DMS79 (cell line): Measurements from ENCODE around the gene MT1HL1.

Source experiments
- DNase-seq: peaks from one replicate; lab custom pipeline; 2025; lab: John Stamatoyannopoulos, UW

The MT1HL1 gene

DNA sequence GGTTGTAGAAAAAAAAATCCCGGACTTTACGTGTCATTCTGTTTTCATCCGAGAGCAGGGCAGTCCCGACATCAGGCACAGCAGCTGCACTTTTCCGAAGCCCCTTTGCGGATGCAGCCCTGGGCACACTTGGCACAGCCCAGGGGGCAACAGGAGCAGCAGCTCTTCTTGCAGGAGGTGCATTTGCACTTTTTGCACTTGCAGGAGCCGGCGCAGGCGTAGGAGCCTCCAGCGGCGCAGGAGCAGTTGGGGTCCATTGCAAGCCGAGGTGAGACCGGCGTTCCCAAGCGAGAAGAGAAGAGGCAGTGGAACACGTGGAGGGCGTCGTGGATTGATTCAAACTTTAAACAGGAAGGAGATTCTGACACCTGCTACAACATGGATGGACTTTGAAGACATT is at the start of gene MT1HL1:
Gene MT1HL1, minus strand, starts transcription at position 326 of the 400 bp plus-strand sequence. Its CDS starts 69 bp downstream, at position 257.
- DNase-seq: no peak

DNA sequence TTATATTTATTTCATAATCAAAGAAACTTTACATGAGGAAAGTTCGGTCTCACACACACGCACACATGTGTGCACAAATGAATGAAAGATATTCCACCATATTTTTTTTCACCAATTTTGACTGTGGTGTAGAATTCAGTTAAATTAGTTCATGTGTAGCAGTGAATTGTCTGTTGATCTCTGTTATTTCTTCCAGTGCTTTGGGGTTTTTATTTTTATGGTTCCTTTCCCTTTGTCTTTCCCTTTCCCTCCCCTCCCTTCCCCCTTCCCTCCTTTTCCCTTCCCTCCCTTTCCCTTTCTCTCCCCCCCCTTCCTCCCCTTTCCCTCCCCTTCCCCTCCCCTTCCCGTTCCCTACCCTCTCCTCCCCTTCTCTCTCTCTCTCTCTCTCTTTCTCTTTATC is 46.7 kb upstream of the MT1HL1 start:
- no peak for DNase-seq

DNA sequence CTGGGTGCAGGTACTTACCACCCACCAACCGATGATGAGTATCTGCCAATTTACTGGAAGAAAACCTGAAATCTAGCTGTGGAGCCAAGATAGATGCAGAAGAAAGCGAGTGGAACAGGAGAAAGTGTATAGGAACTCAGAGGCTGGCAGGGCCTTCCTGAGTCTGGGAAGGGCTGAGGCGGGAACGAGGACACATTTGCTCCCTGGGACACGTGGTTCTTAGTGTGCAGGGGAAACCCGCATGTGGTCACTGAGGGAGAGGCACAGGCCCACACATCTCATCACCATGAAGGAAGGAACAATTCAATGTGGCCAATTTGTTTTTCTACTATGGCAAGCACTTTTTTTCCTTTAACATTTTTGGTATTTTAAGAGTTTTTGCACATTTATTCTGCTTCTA is 45.9 kb upstream of the MT1HL1 start:
- no peak for DNase-seq

DNA sequence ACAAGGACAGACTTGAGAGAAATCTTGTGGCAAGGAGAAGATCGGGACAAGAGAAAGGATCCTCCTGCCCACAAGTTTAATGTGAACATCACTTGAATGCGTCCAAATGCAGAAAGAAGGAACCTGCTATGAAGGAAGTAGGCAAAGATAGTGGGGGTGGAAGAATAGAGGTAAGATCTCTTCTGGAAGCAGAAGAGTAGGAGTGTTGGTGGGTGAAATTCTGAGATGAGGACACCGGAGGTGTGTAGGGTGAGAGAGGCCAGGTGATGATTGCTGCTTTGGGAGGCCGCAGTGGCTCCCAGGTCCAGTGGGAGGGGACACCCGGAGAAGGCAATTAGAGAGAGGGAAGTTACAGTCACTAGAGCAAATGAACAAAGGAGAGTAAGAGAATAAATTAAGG is 44.6 kb upstream of the MT1HL1 start:
- DNase-seq: no peak

DNA sequence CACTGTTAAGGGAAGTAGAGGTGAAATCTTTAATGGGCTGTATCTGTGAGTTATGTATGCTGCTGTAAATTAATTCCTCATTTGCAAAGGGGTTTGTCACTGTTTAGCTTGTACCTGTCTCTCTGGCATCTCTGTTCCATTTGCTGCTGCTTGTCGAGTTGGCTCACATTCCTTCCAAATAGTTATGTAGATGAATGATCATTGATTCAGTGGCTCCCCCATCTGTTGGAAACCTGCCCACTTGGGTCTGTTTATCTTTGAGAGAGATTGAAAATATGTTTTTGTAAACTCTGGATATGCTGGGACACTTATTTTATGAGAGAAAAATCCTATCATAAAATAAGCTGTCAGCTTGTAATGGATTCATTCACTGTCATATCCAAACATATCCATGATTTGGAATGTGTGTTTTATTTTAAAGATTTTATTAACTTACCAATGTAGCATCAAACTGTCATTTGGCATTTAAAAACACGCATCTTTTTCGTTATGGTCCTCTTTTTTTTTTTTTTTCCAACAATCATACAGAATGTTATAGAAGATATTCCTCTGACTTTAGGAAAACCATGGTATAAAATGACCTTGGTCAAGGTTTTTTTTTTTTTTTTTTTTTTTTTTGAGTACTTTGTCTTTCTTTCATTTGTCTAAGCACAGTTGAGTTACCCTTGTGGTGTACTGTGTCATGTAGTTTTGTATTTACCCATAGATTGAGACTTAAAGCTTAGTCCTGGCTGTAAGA is 41.2 kb upstream of the MT1HL1 start:
- no peak for DNase-seq

DNA sequence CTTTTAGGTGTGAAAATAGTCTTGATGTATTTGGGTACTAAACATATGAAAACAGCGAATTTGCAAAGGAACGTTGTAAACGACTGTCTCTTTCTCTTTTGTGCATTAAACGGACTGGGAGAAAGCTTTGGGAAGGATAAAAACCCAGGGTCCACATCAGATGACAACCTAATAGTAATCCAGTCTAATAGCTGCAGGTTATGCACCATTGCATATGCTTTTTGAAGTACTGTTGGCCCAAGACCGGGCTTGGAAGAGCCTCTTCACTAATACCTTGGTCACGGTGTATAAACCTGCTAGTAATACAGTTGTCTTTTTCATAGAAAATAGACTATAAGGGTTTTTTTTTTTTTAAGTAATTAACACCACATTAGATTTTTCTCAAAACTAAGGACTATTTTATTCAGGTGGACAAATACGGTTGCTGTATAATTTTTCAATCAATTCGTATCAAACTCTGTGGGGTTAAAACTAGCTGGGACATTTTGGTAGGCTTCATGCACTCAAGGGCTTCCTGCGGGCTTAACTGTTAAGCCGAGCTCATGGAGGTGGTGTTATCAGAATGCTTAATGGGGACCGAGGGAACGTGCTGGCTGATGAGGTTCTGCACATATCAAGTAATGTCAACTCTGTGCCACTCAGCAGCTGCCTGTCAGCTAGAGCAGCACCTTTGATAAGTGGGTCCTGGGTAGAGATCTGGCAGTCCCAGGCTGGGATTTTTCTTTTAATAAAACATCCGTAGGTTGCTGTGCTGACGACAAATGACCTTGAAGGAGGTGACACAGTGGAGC is 39.8 kb upstream of the MT1HL1 start:
- DNase-seq: peak; percentile 71

DNA sequence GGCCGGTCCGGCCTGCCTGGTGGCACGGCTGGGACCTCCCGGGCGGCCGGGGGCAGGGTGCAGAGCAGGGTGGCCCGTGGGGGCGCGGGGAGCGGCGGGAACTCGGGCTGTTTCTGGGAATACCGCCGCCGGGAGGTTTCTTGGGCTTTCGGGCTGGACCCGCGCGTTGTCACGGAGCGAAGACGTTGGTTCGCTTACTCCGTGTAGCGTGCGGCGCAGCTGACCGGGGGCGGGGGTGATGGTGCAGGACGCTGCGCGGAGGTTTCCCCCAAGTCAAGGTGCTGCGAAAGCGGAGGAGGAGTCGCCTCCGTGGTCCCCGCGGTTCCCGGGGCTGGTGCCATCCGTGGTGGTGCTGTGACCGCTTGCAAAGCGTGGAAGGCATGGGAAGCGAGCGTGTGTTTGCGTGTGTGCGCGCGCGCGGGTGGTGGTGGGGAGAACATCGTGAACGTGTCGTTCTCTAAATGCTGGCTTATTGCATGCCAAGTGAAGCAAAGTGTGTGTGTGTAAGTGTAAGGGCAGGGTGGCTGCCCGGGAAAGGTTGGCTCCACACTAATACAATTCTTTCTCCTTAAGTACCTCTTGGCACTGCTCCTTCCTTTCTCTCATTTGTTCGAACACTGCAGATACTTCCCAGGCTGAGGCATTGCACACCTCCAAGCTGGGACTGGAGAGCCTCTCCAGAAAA is 38.8 kb upstream of the MT1HL1 start:
- DNase-seq: peak; percentile 69

DNA sequence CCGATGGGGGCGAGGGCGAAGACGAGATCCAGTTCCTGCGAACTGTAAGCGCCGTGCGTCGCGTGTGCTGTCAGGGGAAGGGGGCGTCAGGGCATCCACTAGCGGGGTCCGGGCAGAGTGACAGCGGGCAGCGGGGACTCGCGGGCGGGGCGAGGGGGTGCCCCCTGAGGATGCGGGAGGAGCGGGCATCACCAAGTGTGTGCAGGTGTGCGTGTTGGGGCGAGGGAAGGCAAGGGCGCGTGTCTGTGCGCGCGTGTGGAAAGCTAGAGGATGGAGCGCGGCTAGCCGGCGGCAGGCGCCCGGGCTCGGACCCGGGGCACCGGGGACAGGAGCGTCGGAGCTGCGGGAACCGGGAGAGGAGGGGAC is 38.3 kb upstream of the MT1HL1 start:
- no peak for DNase-seq

DNA sequence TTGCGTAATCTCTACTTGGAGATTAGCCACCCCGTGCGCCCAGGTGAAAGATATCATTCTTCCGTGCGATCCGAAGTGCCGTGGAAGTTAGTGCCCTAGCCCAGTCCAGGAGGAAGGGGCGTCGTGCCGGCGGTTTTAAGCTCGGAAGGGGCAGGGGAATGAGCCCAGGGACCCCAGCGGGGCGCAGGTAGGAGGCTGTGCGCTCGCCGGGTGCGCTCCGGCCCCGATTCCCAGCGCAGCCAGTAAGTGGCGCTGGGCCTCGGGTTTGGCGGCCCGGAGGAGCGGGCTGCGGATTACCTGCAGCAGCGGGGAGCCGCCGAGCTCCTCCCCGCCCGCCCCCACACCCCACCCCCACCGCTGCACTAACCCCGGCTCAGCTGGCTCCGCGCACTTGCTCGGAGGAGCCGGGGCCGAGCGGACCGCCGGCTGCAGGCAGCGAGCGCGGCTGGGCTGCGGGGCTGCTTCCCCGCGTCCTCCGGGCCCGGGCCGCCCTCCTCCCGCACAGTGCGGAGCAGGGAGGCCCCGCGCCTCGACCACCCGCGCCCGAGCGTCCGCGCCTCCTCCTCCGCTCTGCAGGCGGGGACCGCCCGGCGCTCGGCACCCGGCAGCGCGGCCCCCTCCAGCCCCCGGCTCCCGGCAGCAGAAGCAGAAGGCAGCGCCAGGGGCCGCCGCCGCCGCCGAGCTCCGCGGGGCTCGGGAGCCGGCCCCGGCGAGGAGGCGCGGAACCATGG is 37.7 kb upstream of the MT1HL1 start, which contains the start of gene RYR2:
Gene RYR2, plus strand, starts transcription at position 390 of the 731 bp plus-strand sequence. Its CDS starts 338 bp downstream, at position 728.
- no peak for DNase-seq

DNA sequence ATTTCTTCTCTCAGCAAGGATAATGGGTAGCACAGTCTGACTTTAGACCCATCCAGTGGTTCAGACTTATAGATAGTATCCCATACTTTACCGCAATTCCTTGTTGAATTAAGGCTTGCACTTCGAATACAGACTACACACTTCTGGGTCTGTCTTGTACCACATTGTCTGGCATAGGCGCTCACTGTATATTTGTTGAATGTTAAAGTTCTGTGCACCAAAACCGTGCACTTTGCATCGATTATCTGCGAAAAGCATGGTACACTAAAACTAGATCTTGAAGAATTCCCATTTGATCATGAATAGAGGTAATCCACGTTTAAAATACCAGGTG is 37.2 kb upstream of the MT1HL1 start:
- no peak for DNase-seq

DNA sequence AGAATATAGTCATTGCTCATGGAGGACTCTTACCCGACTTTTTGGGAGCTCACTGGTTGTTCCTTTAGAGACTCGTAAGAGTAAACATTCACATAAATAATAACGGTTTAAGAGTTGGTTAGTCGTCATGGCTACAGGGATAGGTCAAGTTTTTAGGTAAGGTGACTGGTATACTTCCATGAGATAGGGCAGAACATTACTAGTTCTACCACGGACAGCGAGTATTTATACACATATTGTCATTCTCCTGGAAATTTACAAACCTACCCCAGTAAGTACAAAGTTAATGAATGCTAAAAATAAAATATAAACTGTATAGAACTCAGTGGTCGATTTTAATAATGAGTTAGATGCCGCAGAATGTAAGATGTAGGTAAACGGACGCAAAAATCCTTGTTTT is 36.6 kb upstream of the MT1HL1 start:
- DNase-seq: no peak

DNA sequence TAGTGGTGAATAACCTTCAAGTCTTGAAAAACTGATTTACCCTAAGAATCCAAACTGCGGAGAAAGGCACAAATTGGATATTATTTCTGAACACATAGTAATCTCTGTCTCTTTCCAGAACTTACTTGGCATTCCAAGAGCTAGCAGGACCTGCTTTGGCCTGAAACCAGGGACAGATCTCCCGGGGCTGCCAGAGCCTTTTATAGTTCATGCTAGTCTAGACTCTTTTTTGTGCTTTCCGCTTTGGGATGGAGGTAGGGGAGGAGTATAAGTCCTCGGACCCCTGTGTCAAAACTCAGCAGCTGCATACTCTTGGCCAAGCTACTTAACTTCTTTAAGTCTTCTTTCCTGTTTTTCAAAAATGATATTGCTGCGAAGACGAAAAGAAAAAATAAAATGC is 34.0 kb upstream of the MT1HL1 start:
- DNase-seq: no peak

DNA sequence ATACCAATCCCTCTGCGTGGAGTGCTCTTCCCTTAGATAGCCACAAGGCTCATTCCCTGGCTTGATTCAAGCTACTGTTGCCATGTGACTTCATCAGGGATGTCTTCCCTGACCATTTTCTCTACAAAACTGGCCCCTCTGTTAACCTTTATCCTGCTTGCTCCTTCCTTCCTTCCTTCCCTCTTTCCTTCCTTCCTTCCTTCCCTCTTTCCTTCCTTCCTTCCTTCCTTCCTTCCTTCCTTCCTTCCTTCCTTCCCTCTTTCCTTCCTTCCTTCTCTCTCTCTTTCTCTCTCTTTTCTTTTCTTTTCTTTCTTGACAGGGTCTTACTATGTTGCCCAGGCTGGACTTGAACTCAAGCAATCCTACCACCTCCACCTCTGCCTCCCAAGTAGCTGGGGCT is 31.5 kb upstream of the MT1HL1 start:
- DNase-seq: no peak

DNA sequence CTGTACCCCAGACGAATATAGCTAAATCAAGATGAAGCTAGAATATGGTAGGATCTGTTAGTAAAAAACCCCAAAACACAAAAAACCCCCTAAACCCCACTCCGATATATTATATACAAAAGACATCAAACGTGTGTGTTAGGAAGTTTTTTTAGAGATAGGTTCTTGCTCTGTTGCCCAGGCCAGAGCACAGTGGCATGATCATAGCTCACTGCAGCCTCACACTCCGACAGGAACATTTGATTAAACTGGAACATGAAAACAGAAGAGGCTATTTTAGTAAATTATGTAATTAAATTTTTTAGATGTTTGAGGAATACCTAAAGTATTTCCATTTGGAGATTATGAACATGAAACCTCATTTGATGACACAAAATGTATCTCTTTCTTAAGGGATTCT is 29.6 kb upstream of the MT1HL1 start:
- DNase-seq: no peak

DNA sequence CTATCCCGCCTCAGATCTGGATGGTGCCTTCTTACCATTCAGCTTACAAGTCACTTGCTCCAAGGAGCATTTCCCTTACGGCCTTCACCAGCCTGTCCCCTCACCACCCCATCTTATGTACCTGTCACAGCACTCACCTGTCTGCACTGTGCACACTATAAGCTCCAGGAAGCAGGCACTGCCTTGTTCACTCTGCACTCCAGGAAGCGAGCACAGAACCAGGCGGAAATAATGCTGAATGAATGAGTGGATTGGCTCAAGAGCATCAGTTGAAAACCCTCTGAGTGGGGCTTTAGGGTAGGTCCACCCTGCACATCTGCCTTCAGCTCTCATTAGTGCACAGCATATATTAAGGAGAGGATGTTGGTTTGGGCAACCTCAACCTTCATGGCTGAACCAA is 28.8 kb upstream of the MT1HL1 start:
- DNase-seq: no peak

DNA sequence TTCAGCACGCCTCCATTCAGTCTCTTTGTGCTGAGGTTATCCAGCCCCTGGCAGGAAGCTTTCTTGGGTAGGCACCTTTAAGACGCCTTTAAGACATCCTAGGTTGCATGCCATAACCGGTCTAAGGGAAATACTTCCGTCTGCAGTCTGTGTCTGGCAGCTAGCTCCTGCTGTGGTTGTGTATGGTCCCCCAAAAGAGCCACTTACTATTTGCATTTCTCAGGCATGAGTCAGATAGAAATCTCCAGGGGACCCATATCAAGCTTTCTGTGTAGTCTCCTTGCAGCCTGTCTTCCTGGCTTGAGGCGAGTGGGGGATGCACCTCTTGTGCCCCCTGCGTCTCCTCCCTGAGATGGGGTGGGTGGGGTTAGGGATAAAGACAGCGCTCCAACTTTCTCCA is 27.8 kb upstream of the MT1HL1 start:
- no peak for DNase-seq

DNA sequence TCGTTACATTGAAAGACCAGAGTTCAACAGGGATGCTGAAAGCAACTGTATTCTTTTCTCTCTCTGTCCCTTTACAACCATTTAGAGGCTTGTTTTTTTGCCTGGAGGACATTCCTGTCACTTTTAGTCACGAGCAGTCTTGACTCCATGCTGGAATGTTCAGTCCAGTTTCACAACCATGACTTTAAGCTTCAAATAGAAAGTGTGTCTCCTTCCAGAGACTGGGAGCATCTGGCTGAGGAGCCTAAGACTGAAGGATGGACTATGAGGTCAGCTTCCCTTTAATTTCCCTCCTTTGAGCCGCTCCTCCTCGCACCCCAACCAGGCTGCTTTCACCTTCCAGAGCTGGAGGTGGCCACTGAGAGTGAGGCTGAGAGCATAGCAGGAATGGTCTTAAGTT is 27.2 kb upstream of the MT1HL1 start:
- no peak for DNase-seq

DNA sequence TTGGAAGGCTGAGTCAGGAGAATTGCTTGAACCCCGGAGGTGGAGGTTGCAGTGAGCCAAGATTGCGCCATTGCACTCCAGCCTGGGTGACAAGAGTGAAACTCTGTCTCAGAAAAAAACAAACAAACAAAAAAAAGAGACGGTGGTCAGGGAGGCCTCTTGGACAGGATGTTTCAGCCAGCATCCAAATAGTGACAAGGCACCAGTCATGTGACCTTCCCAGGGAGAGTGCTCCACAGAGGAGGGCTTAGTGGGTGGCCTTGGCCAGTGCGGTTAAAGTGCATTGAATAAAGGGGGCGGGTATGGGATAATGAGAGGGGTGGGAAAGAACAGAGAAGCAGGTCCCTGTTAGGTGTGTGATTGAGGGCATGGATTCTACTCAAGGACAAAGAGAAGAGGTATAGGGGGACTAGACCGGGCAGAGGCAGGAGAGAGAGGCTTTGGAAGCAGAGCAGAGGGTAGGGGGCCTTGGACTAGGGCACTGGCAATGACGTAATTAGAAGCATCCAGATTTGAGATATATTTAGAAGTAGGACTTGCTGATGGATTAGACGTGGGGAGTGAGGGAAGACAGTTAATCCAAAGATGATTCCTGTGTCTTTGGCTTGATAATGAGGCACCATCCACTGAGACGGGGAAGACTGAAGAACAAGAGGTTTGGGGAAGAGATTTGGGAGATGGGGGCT is 25.8 kb upstream of the MT1HL1 start:
- no peak for DNase-seq

DNA sequence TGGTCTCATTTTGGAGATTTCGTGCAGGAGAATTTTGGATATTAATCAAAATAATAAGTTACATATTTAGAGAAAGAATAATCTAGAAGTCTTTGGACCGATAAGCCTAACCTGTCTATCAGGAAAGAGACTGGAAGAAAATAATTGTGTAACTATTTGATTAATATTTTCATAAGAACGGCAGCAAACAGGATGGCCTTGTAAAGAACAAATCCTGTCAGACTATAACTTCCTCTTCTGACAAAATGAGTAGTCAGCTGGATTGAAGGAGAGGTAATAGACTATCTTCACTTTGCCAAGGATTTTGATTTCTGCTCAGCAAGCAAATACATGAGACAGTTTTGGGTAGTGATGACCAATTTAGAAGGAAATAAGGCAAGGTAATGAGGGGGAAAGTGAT is 25.0 kb upstream of the MT1HL1 start:
- DNase-seq: no peak

DNA sequence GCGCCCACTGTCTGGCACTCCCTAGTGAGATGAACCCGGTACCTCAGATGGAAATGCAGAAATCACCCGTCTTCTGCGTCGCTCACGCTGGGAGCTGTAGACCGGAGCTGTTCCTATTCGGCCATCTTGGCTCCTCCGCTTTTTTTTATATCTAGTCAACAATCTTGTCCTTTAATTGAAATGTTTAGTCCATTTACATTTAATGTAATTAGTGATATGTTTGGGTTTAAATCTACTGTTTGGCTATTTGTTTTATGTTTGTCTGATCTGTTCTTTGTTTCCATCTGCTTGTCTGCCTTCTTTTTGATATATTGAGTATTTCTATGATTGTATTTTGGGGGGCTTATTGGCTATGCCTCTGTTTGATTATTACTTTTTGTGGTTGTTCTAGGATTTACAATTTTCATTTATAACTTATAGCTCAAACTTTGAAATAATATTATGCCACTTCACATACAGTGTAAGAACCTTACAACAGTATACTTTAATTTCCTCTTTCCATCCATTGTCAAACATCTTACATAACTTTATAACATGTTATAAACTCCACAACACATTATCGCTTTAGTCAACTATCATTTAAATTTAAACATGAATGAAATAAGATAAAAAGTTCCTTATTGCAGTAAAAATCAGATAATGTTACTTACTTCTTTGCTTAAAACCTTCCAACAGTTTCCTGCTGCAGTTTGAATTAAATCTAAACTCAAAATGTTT is 21.3 kb upstream of the MT1HL1 start:
- no peak for DNase-seq

DNA sequence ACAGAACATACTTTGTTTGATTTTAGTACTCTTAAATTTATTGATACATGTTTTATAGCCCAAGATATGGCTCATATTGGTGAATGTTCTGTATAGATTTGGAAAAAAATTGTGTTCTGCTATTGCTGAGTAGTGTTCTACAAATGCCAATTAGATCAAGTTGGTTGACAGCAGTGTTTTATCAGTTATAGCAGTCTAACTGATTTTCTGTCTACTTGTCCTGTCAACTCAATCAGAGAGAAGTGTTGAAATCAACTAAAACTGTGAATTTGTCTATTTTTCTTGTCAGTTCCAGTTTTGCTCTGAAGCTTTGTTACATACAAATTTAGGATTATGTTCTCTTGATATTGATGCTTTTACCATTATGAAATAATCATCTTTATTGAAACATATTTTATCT is 14.7 kb upstream of the MT1HL1 start:
- DNase-seq: no peak
